GM11168 (cell line): ENCODE results near the gene SCTR.

Experiments used
- in situ Hi-C: fragments of 300-500 bp; cut with MboI; formaldehyde crosslinking; loops from one replicate; pipeline ENCODE4 v1.12.0; 2022; ENCODE audit warnings: low sequenced_read_pairs; ENCODE audit not compliant: unreplicated experiment

Gene SCTR

GRCh38 chr2:119421741-119422140 lies 102.5 kb downstream of the SCTR start:
- in situ Hi-C loops = loop anchor here (25.0 kb wide), 1 partner anchor 241 kb away; no protein-coding TSS in a partner anchor

GRCh38 chr2:119421304-119421703 lies 103.0 kb downstream of the SCTR start:
- in situ Hi-C loops = loop anchor here (25.0 kb wide), 1 partner anchor 241 kb away; no protein-coding TSS in a partner anchor

GRCh38 chr2:119419803-119420508 lies 104.3 kb downstream of the SCTR start:
- in situ Hi-C loops = loop anchor here (25.0 kb wide), 1 partner anchor 242 kb away; no protein-coding TSS in a partner anchor

GRCh38 chr2:119419065-119419464 lies 105.2 kb downstream of the SCTR start:
- in situ Hi-C loops = loop anchor here (25.0 kb wide), 1 partner anchor 243 kb away; no protein-coding TSS in a partner anchor

GRCh38 chr2:119417908-119418307 lies 106.4 kb downstream of the SCTR start:
- in situ Hi-C loops = loop anchor here (25.0 kb wide), 1 partner anchor 244 kb away; no protein-coding TSS in a partner anchor

- in situ Hi-C loops = loop anchor here (25.0 kb wide), 1 partner anchor 246 kb away; no protein-coding TSS in a partner anchor
Measured at GRCh38 chr2:119416299-119416923, 107.9 kb downstream of the SCTR start.

- in situ Hi-C loops = loop anchor here (25.0 kb wide), 1 partner anchor 247 kb away; no protein-coding TSS in a partner anchor
Measured at GRCh38 chr2:119415630-119416029, 108.7 kb downstream of the SCTR start.

- in situ Hi-C loops = loop anchor here (25.0 kb wide), 1 partner anchor 247 kb away; no protein-coding TSS in a partner anchor
Measured at GRCh38 chr2:119414894-119415293, 109.4 kb downstream of the SCTR start.

GRCh38 chr2:119409506-119409905 lies 114.8 kb downstream of the SCTR start:
- in situ Hi-C loops = loop anchor here (10.0 to 25.0 kb wide), 2 partner anchors 65 to 253 kb away; no protein-coding TSS in a partner anchor

- in situ Hi-C loops = loop anchor here (10.0 to 25.0 kb wide), 2 partner anchors 67 to 254 kb away; no protein-coding TSS in a partner anchor
Measured at GRCh38 chr2:119408221-119408619, 116.1 kb downstream of the SCTR start.

- in situ Hi-C loops = loop anchor here (10.0 to 25.0 kb wide), 2 partner anchors 67 to 255 kb away; no protein-coding TSS in a partner anchor
Measured at GRCh38 chr2:119407430-119408220, 116.7 kb downstream of the SCTR start.

- in situ Hi-C loops = loop anchor here (10.0 to 25.0 kb wide), 2 partner anchors 70 to 257 kb away; no protein-coding TSS in a partner anchor
Measured at GRCh38 chr2:119405151-119405550, 119.1 kb downstream of the SCTR start.

GRCh38 chr2:119403618-119404017 lies 120.7 kb downstream of the SCTR start:
- in situ Hi-C loops = loop anchor here (10.0 to 25.0 kb wide), 2 partner anchors 71 to 259 kb away; no protein-coding TSS in a partner anchor

- in situ Hi-C loops = loop anchor here (10.0 to 25.0 kb wide), 2 partner anchors 72 to 259 kb away; no protein-coding TSS in a partner anchor
Measured at GRCh38 chr2:119402645-119403560, 121.4 kb downstream of the SCTR start.

GRCh38 chr2:119402106-119402505 lies 122.2 kb downstream of the SCTR start:
- in situ Hi-C loops = loop anchor here (10.0 to 25.0 kb wide), 2 partner anchors 73 to 260 kb away; no protein-coding TSS in a partner anchor

- in situ Hi-C loops = no loop called here
Measured at GRCh38 chr2:119397196-119397595, 127.1 kb downstream of the SCTR start.

- in situ Hi-C loops = no loop called here
Measured at GRCh38 chr2:119393971-119394748, 130.1 kb downstream of the SCTR start.
